Endothelial cell of umbilical vein (primary cell): ENCODE data around the gene PTBP3.

Source experiments
- CTCF ChIP-seq, 2 donors: IDR thresholded peaks; 1 replicate in 1 of 2; 2 replicates in 1 of 2; pipeline ENCODE4 v1.5.1; 2011; ENCODE audit warnings: low read length in 2 of 2, mild to moderate bottlenecking in 2 of 2, moderate library complexity in 2 of 2, control low read depth in 1 of 2, inconsistent platforms in 1 of 2, low read depth in 1 of 2; ENCODE audit not compliant: insufficient read depth in 1 of 2; ENCODE audit errors: extremely low read depth in 1 of 2
- FOS ChIP-seq: IDR thresholded peaks from 2 replicates; pipeline ENCODE4 v1.6.1; 2011; ENCODE audit warnings: mild to moderate bottlenecking, low read length, moderate library complexity, borderline replicate concordance; ENCODE audit not compliant: insufficient read depth
- GATA2 ChIP-seq: IDR thresholded peaks from 2 replicates; pipeline ENCODE4 v1.7.0; 2011; ENCODE audit warnings: low read depth, mild to moderate bottlenecking, moderate library complexity, mixed read lengths, low read length; ENCODE audit not compliant: insufficient read length, insufficient read depth
- JUN ChIP-seq: IDR thresholded peaks from 2 replicates; pipeline ENCODE4 v1.6.1; 2011; ENCODE audit warnings: borderline replicate concordance, low read depth; ENCODE audit not compliant: insufficient read length, insufficient read depth
- POLR2A ChIP-seq: IDR thresholded peaks from 2 replicates; pipeline ENCODE4 v1.6.1; 2012; ENCODE audit warnings: low read depth, mild to moderate bottlenecking, control low read depth, low read length

- no peak for TF ChIP-seq CTCF (IDR thresholded peaks at IDR 0.05; ENCODE audit: extremely low read depth in 1 of 2, insufficient read depth in 1 of 2, low read depth in 1 of 2, low read length in 2 of 2)
- no peak for TF ChIP-seq FOS
- TF ChIP-seq POLR2A = no peak
- no peak for TF ChIP-seq JUN
- no peak for TF ChIP-seq GATA2
These were observed 49.7 kb downstream of the PTBP3 start for GRCh38 chr9:112283582-112284253.
